GM19452 (cell line): ENCODE results near the gene CCDC73.
"Not testable (repeated sequence)": the region's sequence is repeated elsewhere in the genome, so short reads cannot be mapped to it uniquely, and the experiment has no call there.

Experiments used
- ATAC-seq: cut with Tn5 transposase; IDR thresholded peaks from one replicate; pipeline ENCODE4 v1.9.1; 2021; ENCODE audit not compliant: unreplicated experiment

The CCDC73 gene

DNA sequence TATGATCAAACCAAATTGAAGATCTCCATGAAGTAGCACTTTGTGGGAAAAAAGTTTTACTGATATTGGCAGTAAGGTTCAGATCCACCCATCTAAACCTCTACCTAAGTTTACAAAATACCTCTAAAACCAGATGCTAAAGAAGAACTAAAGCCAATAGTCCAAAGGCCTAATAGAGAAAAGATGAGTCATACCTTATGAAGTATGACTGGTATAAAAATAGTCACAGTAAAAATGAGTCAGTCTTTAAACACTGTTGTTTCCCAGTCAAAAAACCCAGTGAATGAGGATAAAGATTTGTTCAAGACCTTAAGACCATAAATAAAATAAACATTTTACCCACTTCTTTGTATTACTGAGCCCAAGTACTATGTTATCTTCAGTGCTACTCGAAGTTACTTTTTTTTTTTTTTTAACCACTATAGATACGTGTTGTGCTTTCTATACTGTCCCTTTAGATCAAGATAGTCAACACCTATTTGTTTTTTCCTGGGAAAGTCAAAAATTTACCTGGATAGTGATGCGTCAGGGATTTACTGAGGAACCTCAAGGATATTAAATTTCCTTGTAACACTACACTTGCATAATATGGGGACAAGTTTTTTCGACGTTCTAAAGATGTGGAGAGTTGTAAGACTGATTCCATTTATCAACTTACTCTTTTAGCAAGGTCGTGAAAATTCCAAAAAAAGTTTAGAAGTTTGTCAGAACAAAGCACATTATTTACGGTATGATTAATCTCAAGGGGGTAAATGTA is 87.3 kb downstream of the CCDC73 start:
- ATAC-seq, result no peak

DNA sequence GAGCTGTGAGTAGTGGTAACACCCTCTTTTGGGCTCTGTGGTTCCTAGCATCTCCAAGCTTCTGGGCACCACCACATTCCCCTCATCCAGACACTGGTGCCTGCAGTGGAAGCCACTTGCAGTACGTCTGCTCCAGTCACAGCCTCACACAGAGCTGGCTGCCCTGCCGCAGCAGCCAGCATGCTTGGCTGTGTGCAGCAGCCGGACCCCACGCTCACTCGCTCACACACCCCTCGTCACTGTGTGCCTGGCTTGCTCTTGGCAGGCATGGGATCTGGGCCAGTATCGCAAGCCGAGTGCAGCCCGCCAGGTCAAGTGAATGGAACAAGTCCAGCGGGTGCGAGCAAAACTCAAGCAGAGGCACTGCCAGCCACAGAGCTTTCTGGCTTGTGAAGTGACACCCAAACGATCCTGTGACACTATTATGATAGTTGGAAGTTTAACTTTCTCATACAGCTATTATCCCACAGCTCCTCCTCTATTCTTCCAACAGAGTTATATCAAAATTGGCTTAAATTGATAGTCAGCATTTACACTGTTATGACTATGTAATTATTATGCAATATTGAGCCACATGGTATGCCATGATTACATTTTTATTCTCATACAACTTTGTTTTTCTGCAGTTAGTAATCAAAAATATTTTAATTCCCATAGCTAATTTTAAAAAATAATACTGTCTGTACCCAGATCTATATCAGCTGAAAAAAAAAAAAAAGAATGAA is 89.0 kb downstream of the CCDC73 start:
- no peak for ATAC-seq

DNA sequence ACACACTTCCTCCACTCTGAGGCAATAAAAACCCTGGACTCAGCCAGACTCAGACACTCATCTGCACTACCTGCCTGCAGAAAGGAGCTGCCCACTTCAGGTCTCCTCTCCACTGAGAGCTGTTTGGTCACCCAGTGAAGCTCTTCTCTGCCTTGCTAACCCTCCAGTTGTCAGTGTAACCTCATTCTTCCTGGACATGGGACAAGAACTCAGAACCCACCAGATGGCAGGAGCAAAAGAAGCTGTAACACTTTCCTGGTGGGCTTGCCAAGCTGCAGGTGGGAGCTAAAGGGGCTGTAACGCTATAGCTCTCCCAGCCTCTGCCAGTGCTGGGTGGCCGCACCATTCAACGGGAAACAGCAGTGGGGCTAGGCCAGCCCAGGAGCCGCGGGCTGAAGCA is 89.7 kb downstream of the CCDC73 start:
- ATAC-seq, result no peak

DNA sequence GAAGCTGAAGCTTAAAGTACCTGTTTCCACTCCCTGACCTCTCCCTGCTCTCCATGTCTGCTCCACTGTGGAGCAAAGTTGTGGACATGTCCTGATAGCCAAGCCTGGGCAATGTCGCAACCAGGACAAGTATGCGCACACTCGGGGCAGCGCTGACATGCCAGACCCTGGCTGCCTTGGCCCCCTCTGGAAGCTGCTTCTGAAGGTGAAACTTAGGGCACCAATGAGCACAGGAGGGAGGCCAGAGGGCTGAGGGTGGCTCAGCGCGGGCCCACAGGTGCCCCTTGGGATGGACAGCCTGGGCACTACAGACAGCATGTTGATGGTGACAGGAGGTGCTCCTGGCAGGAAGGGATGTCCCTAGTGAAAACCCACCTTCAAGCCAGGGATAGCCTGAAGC is 90.2 kb downstream of the CCDC73 start:
- no peak for ATAC-seq

DNA sequence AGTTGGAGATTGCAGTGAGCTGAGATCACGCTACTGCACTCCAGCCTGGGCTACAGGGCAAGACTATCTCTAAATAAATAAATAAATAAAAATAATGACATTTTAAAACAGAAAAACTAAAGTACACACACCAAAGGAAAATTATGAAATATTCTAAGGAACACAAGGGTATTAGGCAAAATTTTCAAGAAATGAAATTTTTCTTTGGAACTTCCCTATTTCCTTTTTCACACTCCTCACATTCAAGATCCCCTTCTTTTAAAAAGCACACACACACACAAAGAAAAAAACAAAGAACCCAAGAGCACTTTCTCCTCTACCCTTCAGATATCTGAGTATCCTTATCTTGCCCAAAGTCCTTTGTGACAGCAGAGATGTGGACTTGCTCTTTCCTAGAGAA is 92.8 kb downstream of the CCDC73 start:
- no peak for ATAC-seq

DNA sequence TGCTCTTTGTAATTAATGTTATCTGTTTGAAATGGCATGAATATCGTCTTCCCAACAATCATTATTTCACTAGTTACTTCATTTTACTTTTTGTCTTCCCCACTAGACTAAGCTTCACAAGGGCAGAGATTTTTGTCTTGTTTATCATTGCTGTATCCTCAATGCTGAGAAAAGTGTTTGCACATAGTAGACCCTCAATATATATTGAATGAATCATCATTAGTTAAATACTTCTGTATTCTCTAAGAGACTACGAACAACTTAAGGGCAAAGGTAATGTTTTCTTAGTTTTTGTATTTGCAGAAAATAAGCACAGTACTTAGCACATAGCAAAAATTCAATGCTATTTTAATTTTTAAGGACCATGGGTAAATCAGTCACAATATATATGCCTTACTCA is 95.9 kb downstream of the CCDC73 start:
- no peak for ATAC-seq

DNA sequence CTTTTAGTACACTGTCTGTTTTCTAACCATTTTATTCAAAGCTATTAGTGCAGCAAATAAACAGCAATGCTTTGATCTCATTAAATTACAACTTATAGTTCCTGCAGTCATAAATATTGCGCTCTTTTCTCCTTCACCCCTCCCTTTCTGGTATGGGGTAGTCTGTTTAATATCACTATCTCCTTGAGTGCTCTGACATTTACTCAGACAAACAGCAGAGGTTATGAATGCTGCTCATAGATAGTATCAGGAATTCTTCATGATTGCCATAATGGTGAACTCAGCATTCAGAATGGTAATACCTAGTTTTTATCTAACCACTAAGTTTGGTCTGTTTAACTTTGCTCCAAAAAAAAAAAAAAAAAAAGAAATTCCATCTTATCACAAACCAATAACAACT is 123.4 kb downstream of the CCDC73 start:
- ATAC-seq, result no peak

DNA sequence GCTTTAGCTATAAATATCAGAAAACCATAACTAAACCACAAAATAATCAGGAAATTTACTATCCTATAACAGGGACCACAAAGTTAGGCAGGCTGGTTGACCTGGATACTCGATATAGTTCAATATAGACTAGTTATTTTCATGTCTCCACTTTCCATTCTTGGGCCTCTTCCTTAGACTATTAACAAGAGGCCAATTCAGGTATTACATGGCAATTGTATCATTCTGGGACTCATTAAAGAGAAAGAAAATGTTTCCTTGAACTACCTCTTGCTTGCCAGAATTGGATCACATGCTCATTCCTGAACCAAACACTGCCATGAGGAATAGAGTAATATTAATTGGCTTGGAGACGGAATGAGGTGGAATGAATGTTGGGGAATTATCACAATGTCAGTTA is 134.8 kb downstream of the CCDC73 start:
- ATAC-seq, result no peak

DNA sequence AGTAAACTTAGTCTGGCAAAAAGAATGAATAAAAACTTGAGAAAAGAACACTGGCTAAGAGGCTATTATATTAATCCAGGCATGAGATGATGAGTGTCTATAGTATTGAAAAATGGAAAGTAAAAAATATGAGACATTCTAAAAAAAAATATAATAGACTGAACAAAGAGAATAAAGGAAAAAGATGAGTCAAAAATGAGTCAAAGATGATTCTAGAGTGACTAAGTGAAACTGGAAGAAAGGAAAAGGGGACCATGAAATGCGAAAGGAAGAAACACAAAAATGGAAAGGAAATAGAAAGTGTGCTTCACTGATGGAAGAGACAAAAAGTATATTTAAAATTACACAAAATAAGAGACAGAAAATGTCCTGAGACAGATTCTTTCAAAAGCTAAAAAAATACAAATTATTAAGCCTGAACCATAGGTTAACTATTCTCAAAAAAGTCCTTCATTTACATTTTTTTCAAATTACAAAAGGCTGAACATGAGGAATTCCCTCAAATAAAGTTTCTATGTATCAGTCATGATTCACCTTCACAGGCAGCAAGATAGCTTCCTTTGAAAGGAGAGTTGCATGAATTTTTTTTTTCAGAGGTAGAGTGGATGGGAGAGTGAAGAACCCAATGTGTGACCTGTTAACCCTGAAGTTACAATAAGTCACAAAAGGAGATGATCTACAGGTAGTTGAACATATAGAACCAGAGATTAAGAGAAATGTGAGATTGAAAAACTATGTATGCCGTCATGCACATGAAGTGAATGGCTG is 135.6 kb downstream of the CCDC73 start:
- no peak for ATAC-seq

DNA sequence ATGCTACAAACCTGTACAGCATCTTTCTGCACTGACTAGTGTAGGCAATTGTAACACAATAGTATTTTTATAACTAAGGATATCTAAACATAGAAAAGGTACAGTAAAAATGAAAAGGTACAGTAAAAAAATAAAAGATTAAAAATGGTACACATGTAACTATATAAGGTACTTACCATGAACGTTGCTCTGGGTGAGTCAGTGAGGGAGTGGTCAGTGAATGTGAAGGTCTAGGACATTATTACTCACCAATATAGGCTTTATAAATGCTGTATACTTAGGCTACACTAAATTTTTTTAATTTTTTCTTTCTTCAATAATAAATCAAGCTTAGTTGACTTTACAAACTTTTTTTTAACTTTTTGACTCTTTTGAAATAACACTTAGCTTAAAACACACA is 150.9 kb downstream of the CCDC73 start:
- no peak for ATAC-seq

DNA sequence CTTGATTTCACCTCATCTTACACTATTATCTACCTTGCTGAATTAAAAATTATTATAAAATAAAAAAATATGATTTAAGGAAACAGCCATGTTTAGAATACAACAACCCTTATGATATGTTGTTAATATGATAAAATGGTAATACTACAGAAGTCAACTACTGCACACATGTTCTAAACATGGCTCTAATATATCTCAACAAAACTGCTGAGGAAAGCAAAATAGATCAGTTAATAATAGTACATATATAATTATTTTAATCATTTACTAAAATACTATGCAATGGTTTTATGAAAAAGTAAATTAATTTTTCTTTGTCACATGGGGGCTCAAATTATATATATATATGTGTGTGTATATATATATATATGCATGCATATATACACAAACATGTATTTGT is 153.1 kb downstream of the CCDC73 start:
- no peak for ATAC-seq

DNA sequence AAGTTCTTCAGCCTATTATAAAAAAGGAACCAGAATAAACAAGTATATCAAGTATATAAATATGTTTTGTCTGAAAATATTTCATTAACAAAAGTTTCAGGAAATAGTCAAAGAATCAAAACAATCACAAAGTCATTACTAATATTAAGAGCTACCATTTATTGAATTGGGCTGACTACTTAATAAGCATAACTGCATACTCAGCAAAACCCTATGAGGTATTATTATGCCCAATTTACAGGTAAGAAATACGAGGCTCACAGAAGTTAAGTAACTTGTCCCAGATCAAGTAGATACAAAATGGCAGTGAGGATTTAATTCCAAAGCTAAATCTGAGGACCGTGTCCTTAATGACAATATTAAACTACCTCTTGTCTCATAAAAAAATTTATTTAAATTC is 158.6 kb downstream of the CCDC73 start:
- ATAC-seq, result no peak

DNA sequence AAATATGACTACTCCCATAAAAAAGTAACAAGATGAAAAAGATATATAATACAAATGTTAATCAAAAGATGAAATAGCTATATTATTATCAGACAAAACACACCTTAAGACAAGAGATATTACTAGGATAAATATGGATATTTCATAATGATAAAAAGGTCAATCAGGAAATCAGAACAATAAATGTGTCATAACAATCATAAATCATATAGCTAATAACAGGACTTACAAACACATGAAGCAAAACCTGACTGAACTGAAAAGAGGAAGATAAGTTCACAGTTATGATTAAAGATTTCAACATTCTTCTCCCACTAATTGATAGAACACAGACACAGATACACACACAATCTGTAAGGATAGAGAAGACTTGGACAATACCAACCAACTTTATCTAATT is 163.6 kb downstream of the CCDC73 start:
- no peak for ATAC-seq

DNA sequence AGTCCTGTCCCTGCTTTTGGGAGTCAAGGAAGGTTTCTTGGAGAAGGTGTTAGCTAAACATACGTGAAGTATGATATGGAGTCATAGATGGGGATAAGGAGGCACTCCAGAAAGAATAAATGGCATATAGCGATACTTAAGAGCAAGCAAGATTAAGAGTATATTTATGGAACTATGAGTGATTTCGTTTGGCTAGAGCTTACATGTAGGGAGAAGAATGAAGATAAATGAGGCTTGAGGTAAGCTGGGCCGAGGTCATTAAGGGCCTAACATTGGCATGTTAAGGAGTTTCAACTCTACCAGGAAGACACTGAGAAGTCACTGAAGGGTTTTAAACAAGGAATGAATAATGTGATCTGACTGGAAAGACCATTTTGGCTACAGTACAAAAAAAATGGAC is 177.6 kb downstream of the CCDC73 start:
- ATAC-seq, result no peak

DNA sequence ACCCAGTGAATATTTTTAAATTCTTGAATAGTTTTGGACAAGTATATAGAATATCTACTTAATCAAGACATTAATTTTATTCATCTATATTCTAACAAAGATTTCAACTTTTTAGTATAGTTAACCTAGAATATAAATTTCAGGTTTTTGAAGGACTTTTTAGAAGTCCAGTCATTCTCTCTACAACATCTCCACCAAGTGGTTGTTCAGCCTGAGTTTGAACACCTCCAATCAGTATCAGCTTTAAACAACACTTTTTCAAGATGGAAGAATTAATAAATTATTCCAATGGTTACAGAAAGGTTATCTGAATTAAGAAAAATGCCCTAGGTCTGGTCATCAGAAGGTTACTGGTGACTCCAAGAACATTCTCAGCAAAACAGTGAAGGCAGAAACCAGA is 179.0 kb downstream of the CCDC73 start:
- ATAC-seq, result no peak

DNA sequence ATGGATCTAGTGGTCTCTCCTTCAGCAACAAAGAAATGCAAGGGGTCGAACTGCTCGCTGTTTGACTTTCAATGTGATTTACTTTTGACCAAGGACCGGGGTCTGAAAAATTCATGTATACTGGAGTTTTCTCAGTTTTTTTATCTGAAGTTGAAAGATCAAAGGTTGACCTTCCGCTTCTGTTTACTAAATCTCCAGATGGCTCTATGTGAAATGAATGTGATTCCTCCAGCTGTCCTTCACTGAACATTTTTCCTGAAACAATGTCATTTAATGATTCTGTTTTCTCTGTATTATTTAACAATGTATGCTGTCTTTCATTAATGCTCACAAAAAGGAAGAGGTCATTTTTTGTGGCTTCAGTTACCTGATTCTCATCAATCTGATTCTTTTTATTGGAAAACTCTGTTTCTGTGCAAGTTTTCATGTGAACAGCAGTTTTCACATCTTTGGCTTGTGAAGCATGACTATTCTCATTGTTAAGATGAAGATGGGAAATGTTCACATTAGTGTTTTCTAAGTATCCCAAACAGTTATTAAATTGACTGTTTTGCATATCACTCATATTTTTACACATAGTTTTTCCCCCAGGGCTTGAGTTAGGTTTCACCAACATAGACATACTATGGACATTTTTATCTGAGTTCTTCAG is 180.8 kb downstream of the CCDC73 start:
- ATAC-seq, result no peak

DNA sequence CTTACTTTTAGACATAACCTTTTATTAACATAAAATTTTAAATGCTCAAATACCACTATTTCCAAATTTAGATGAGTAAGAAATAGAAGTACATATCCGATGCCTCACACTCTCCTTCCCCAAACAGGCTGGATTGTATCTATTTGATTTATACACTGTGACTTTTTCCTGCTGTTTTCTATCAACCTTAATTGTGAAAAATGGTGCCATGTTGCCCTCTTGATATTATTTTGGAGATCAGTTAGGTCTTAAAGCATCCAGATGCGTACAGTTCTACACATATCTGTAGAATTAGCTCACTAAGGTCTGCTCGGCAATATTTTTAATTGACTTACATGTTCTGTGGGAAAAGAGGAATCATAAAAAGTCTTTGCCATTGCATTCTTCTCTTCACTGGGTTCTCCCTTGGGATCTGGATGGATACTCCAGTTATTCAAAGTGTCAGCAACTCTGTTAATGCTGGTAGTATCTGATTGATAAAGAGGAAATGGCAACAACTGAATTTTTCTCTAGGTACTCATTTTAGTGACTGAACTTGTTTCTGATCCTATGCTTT is 183.6 kb downstream of the CCDC73 start:
- no peak for ATAC-seq

DNA sequence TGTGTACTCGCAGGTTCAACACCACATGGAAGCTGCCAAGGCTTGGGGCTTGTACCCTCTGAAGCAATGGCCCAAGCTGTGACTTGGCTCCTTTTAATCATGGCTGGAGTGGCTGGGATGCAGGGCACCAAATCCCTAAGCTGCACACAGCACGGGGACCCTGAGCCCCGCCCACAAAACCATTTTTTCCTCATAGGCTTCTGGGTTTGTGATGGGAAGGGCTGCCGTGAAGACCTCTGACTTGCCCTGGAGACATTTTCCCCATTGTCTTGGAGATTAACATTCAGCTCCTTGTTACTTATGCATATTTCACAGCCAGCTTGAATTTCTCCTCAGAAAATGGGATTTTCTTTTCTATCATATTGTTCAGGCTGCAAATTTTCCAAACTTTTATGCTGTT is 185.6 kb downstream of the CCDC73 start:
- ATAC-seq, result not testable (repeated sequence)

DNA sequence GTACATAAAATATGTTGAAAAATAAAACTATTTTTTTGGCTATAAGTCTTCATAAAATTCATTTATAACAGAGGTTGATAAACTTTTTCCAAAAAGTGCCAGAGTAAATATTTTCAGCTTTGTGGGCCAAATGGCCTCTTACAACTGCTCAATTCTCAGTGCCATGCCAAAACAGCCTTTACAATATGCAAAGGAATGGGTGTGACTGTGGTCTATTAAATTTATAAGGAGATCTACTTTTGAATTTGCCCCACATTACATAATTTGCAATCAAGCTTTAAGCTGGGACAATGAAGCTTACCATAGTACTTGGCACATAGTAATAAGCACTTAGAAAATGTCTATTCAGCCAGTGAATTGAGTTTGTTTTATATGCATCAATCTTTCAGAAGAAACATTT is 188.2 kb downstream of the CCDC73 start:
- ATAC-seq, result no peak

DNA sequence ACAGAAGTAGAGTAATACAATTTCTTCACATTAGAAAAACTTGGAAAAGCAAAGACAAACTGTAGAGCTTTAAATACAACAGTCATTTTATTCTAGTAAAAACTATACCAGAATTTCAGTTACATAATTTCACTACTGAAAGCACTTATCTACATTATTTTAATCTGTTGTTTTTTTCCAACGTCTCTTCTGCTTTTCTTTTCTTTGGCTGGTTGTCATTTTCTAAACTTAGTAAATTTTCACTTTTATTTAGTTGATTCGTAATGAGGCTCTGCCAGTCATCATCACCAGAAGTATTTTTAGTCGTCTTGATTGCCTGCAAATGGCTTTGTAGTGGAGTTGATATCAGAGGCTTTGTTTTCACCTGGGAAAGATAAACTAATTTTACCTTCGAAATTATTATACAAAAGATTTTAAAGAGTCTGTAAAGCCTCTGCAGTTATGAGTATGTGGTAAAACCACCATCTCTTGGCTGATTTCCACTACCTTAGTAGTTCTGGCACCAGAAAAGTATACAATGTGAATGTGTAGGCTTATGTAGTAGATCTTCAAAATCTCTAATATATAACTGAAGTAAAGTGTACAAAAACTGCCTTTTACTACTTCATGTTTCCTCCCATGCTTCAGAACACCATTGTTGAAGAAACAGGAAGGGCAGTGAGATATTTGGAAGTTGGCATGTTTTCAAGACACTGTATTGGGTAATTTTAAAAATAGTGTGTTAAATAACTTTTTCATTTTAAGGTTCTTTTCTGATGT is 191.6 kb downstream of the CCDC73 start:
- no peak for ATAC-seq
